ENCODE results near the gene TAPBP.
A peak's percentile ranks its signal among the peaks of the same experiment; 100 is the strongest.

DNA sequence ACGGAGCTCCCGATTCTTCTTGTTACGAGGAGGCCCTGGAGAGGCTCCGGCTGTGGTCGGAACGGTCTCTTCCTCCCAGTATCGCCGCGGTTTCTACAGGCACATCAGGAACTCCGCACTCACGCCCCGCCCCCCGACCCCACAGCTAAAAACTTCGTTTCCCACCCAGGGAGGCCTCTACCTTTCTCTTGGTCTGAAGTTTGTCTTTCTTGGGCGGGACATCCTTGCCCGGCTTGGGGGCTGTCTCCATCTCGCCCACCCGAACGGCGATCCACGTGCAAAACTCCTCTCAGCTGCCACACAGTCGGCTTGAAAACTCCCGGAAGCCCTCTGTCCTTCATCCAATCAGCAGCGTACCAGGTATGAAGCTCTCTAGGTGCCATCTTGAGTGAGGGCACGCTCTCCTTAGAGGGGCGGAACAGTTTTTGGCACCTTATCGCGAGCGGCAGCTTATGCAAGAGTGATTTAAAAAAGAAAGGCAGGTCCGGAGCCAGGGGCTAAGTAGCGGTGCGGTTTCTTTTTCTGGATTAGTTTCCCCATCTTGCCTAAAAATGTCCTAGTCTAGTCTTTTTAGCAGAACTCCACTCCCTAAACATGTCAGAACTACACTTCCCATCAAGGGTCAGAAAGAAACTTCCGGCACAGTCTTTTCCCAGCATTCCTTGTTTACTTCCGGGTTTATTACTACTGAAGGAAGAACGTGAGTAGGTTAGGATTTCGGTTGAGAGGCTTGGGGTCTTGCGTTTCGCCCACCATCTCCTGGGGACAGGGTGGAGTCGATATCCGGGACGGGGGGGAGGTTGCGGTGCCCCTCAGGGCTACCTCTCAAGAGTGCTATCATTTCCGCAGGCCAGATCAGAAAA, 24.7 kb downstream of the TAPBP start, which contains the start of the genes PFDN6 and WDR46:
- TF ChIP-seq, protein P1, sequence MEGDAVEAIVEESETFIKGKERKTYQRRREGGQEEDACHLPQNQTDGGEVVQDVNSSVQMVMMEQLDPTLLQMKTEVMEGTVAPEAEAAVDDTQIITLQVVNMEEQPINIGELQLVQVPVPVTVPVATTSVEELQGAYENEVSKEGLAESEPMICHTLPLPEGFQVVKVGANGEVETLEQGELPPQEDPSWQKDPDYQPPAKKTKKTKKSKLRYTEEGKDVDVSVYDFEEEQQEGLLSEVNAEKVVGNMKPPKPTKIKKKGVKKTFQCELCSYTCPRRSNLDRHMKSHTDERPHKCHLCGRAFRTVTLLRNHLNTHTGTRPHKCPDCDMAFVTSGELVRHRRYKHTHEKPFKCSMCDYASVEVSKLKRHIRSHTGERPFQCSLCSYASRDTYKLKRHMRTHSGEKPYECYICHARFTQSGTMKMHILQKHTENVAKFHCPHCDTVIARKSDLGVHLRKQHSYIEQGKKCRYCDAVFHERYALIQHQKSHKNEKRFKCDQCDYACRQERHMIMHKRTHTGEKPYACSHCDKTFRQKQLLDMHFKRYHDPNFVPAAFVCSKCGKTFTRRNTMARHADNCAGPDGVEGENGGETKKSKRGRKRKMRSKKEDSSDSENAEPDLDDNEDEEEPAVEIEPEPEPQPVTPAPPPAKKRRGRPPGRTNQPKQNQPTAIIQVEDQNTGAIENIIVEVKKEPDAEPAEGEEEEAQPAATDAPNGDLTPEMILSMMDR (IDR thresholded peaks at IDR 0.05) = no peak
- TF ChIP-seq POLR2A (IDR thresholded peaks at IDR 0.05) = peak in 1 of 2 donors; percentile 16

Data from Peyer's patch (tissue), 4 donors.